ENCODE results near the gene SLC17A9. TPM values are rescaled to one million over a fixed set of nuclear protein-coding genes. Genes with fewer than 3 reads are reported as not detected.
"Not testable (repeated sequence)": the region's sequence is repeated elsewhere in the genome, so short reads cannot be mapped to it uniquely, and the experiment has no call there.

The SLC17A9 gene
- total RNA-seq, 1 donor from 2014 or later, result 7.6 TPM

DNA sequence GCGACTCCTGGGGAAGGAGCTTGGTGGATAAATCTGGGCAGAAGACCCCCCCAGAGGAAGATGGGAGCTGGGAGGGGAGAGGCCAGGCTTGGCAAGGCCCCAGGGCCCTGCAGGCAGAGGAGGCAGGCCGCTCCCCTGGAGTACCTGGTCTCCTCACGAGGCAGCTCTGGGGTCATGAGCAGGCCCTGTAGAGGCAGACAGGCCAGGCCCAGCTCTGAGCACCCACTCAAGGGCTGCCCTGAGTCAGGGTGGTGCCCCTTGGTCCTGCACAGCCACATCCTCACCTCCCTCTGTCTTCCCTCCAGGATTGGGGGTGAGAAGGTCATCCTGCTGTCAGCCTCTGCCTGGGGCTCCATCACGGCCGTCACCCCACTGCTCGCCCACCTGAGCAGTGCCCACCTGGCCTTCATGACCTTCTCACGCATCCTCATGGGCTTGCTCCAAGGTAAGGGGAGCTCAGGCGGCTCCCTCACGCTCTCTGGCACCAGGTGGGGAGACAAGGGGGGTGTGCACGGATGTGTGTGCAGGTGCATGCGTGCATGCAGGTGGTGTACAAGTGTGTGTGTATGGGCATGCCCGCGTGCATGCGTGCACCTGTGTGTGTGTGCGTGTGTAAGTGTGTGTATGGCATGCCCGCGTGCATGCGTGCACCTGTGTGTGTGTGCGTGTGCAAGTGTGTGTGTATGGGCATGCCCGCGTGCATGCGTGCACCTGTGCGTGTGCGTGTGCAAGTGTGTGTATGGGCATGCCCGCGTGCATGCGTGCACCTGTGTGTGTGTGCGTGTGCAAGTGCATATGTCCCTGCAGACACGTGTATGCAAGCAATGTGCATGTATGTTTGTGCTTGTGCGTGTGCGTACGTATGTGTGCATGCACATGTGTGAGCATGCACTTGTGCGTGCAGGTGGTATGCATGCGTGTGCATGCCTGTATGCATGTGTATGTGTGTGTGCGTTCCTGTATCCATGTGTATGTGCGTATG lies 4.9 kb downstream of the SLC17A9 start:
- intact Hi-C loops (cut with micrococcal nuclease), result no loop called here
- Mint-ChIP-seq H3K27me3 (ENCODE audit: insufficient read depth) (no peaks in the 10 kb centered on the region), H3K9me3 (no peaks in the 10 kb centered on the region), H3K27ac (no peak overlapping the region), H3K4me1 (ENCODE audit: low read depth) (peaks cover 10% of the 10 kb centered on the region), H3K36me3 (ENCODE audit: low read depth) (no peaks in the 10 kb centered on the region), H3K4me3 (no peak overlapping the region)
- DNase-seq (ENCODE audit: low spot score), result no peak

DNA sequence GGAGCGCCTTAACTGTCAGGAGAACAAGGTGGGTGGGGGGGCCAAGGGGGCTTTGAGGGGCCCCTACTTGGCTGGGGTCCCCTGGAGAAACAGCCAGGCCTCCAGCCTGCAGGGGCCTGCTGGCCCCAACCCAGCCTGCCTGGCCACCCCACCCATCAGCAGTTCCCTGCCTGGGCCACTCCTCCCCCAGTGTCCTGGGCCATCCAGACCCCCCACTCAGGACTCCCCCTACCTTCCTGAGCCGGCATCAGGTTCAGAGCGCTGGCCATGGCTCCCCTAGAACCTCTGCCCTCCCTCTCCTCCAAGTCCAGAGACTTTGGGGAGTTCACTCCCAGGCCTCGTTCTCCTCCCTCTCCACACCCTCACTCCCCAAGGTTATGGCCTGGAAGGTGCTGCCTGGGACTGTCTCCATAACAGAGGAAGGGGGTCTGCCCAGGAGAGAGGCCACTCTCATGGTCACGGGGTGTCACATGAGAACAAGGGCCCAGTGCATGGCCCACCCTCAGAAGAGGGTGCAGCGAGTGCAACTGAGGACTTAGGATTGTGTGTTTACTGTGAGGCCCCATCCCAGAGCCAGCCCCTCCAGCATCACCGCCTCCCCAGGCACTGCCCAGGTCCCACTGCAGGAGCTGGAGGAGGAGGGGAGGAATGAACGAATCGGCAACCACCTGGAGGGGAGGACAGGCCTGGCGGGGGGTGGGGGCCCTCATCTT lies 6.0 kb downstream of the SLC17A9 start:
- H3K4me1 Mint-ChIP-seq (ENCODE audit: low read depth), result peaks cover 10% of the 10 kb centered on the region
- no peaks in the 10 kb centered on the region for H3K27me3 Mint-ChIP-seq (ENCODE audit: insufficient read depth)
- DNase-seq (ENCODE audit: low spot score), result no peak
- no peaks in the 10 kb centered on the region for H3K9me3 Mint-ChIP-seq
- H3K4me3 Mint-ChIP-seq, result no peak overlapping the region
- no peaks in the 10 kb centered on the region for H3K36me3 Mint-ChIP-seq (ENCODE audit: low read depth)
- intact Hi-C loops (cut with micrococcal nuclease), result no loop called here
- H3K27ac Mint-ChIP-seq, result no peak overlapping the region

DNA sequence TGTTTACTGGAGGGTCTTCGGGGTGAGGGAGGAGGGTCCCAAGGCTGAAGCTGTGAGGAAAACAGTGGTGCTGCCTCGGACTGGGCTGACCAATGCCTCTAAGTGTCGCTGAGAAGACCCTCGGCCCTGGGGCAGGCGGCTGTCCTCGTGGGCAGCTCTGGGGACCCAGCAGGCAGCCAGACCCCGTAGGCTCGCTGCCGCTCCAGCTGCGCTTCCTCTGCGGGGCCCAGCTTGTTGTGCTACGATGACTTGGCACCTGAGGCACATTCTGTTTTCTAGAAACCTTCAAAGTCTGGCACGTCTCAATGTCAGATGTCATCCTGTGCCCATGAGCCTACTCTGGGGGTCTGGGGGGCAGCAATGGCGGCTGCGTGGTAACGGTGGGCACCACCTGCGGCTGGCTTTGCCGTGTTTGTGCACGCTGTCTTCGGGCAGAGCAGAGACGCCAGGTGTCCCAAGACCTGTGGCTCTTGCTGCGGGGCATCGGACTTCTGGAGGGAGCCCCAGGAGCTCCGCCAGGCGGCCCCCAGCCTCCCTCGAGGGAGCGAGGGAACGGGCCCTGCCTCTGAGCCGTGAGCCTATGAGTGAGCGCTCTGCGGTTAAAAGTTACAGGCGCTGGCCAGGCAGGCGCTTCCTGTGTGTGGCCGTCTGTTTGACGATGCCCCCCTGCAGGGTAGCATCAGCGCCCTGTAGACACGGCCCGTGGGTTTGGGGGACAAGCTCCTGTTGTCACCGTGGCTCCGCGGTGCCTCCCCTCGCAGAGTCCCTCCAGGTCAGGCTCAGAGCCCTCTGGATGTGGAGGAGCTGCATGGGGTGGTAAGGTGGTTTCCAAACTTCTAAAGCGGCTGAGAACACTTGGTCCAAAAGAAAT lies 6.8 kb downstream of the SLC17A9 start:
- no peak for DNase-seq (ENCODE audit: low spot score)
- Mint-ChIP-seq H3K4me3 (no peak overlapping the region), H3K4me1 (ENCODE audit: low read depth) (peaks cover 2% of the 10 kb centered on the region), H3K27me3 (ENCODE audit: insufficient read depth) (no peaks in the 10 kb centered on the region), H3K9me3 (no peaks in the 10 kb centered on the region), H3K27ac (no peak overlapping the region), H3K36me3 (ENCODE audit: low read depth) (no peaks in the 10 kb centered on the region)
- intact Hi-C loops (cut with micrococcal nuclease), result no loop called here

DNA sequence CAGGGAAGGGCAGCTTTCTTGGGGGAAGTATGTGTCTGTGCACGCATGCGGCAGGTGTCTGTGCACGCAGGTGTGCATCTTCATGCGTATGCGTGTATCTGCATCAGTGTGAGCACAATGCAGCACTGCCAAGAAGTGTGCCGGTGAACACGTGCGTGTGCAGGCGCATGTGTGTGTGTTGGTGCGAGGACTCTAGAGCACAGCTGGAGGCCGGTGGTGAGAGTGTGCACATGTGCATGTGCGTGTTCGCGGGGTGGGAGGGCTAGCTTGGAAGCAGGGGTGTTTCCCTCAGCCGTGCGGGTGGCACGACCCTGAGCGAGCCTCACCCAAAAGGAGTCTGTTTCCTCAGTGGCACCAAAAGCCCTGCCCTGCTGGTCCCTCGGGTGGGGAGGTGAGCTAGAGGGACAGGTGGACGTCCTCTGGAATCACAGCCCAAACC lies 7.5 kb downstream of the SLC17A9 start:
- DNase-seq (ENCODE audit: low spot score), result no peak
- Mint-ChIP-seq H3K9me3 (no peaks in the 10 kb centered on the region), H3K27me3 (ENCODE audit: insufficient read depth) (no peaks in the 10 kb centered on the region), H3K27ac (no peak overlapping the region), H3K4me3 (no peak overlapping the region), H3K4me1 (ENCODE audit: low read depth) (no peaks in the 10 kb centered on the region), H3K36me3 (ENCODE audit: low read depth) (no peaks in the 10 kb centered on the region)
- intact Hi-C loops (cut with micrococcal nuclease), result no loop called here

DNA sequence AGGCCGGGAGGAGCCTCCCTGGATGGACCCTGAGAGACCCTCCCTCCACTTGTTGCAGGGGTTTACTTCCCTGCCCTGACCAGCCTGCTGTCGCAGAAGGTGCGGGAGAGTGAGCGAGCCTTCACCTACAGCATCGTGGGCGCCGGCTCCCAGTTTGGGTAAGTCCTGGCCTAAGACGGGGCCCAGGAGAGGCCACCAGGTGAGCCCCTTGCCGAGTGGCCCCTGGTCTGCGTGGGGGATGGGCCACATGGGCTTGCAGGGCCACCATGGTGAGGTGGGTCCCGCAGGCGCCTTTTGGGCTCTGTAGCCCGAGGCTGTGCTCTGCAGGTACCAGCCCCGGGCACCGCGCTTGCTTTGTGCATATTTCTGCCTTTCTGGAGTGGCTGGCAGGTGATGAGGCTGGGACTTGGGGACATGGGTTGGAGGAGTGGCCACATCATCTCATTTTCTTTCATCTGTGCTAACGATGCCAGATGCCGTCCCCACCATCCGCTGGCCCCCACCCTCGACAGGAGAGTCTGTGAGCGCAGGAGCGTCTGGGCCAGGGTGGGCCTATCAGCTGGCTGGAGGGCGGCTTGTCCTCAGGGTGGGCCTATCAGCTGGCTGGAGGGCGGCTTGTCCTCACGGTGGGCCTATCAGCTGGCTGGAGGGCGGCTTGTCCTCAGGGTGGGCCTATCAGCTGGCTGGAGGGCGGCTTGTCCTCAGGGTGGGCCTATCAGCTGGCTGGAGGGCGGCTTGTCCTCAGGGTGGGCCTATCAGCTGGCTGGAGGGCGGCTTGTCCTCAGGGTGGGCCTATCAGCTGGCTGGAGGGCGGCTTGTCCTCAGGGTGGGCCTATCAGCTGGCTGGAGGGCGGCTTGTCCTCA lies 8.2 kb downstream of the SLC17A9 start:
- H3K36me3 Mint-ChIP-seq (ENCODE audit: low read depth); H3K4me1 Mint-ChIP-seq (ENCODE audit: low read depth); H3K27me3 Mint-ChIP-seq (ENCODE audit: insufficient read depth); H3K27ac Mint-ChIP-seq; H3K9me3 Mint-ChIP-seq; DNase-seq (ENCODE audit: low spot score); intact Hi-C loops (cut with micrococcal nuclease); H3K4me3 Mint-ChIP-seq: not testable (repeated sequence)

DNA sequence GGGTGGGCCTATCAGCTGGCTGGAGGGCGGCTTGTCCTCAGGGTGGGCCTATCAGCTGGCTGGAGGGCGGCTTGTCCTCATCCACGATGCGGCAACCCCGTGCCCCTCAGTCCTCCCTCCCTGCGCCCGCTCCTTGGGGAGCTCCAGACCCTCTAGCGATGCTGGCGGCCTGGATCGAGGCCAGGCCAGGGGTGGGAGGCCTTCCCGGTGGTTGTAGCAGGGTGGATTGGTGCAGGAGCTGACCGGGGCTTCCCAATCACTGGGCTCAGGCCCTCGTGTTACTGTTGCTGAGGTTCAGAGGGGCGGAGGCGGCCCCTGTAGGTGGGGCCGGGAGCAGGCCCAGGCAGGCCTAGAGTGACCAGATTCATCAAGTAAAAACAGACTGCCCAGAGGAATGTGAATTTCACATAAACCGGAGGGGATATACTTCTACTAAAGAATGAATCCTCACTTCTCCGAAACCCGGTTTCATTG lies 8.8 kb downstream of the SLC17A9 start:
- Mint-ChIP-seq H3K27ac (no peak overlapping the region), H3K27me3 (ENCODE audit: insufficient read depth) (no peaks in the 10 kb centered on the region), H3K36me3 (ENCODE audit: low read depth) (no peaks in the 10 kb centered on the region), H3K4me3 (no peak overlapping the region), H3K9me3 (no peaks in the 10 kb centered on the region), H3K4me1 (ENCODE audit: low read depth) (no peaks in the 10 kb centered on the region)
- DNase-seq (ENCODE audit: low spot score), result no peak
- intact Hi-C loops (cut with micrococcal nuclease), result no loop called here

DNA sequence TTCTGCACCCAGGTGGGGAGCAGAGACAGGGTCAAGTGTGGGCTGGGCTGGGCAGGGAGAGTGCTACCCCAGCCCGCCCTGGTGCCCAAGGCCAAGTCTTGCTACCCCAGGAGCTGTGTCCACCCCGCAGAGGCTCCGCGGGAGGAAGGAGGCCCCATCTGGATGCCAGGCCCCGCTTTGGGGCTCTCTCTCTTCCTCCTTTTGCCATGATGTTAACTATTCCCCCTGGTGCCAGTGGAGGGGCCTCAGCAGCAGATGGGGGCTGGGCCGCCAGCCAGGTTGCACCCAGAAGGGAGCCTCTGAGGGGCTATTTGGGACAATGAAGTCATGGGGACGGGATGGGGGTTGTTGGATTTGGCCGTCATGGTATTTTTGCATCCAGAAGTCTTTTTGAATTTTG lies 9.3 kb downstream of the SLC17A9 start:
- no peak overlapping the region for H3K4me3 Mint-ChIP-seq
- no peaks in the 10 kb centered on the region for H3K4me1 Mint-ChIP-seq (ENCODE audit: low read depth)
- H3K27me3 Mint-ChIP-seq (ENCODE audit: insufficient read depth), result no peaks in the 10 kb centered on the region
- no peaks in the 10 kb centered on the region for H3K9me3 Mint-ChIP-seq
- no peak for DNase-seq (ENCODE audit: low spot score)
- no peaks in the 10 kb centered on the region for H3K36me3 Mint-ChIP-seq (ENCODE audit: low read depth)
- intact Hi-C loops (cut with micrococcal nuclease), result no loop called here
- H3K27ac Mint-ChIP-seq, result no peak overlapping the region

DNA sequence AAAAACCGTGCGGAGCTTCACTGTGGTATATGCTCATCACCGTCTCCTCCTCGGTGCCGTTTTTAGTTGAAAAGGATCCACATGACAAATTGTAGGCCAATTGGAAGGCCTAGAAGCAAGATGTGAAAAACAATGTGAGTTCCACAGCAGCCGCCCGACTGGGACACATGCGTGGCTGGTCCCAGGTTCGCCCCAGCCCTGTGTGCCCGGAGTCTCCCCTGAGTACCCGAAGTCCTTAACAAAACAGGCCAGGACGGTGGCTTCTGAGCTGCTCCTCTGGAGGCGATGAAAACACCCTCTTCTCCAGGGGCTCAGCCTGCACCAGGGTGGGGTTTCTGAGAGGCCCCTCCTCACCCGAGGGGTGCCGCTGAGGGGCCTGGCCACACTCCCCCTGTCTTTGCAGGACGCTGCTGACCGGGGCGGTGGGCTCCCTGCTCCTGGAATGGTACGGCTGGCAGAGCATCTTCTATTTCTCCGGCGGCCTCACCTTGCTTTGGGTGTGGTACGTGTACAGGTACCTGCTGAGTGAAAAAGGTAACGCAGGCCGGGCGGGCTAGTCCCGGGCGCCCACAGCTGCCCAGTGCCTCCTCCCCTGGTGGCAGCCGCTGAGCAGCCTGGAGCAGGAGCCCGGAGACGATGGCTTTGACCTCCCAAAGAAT lies 9.8 kb downstream of the SLC17A9 start:
- no peaks in the 10 kb centered on the region for H3K9me3 Mint-ChIP-seq
- H3K27me3 Mint-ChIP-seq (ENCODE audit: insufficient read depth), result no peaks in the 10 kb centered on the region
- no peak overlapping the region for H3K27ac Mint-ChIP-seq
- no peaks in the 10 kb centered on the region for H3K36me3 Mint-ChIP-seq (ENCODE audit: low read depth)
- DNase-seq (ENCODE audit: low spot score), result no peak
- no peak overlapping the region for H3K4me3 Mint-ChIP-seq
- H3K4me1 Mint-ChIP-seq (ENCODE audit: low read depth), result no peaks in the 10 kb centered on the region
- intact Hi-C loops (cut with micrococcal nuclease), result no loop called here

DNA sequence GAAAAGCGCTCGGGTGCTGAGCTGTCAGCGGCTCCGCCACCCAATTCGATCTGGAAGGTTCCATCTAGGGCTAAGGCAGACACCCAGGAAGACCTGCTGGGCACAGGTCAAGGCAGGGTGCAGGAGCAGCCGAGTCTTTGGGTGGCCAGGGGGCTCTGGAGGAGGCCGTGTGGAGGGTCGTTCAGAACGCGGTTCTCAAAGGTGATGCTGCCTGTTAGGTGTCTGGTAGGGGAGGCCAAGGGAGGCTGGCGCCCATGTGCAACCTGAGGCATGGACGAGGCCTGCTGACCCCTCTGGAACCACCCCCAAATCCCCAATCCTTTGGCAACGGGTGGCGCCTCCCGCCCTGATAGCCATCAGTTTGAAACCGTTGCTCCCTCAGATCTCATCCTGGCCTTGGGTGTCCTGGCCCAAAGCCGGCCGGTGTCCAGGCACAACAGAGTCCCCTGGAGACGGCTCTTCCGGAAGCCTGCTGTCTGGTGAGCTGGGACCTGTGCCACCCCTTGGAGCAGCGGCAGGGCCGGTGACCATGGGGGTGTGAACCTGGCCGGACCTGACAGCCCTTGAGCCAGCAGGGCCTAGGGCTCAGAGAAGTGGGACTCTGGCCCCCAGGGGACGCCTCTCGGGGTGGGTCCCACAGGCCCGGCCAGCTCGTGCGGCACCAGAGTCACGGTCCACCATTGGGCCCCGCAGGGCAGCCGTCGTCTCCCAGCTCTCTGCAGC lies 10.5 kb downstream of the SLC17A9 start:
- Mint-ChIP-seq H3K9me3 (no peaks in the 10 kb centered on the region), H3K27me3 (ENCODE audit: insufficient read depth) (no peaks in the 10 kb centered on the region)
- intact Hi-C loops (cut with micrococcal nuclease), result no loop called here

DNA sequence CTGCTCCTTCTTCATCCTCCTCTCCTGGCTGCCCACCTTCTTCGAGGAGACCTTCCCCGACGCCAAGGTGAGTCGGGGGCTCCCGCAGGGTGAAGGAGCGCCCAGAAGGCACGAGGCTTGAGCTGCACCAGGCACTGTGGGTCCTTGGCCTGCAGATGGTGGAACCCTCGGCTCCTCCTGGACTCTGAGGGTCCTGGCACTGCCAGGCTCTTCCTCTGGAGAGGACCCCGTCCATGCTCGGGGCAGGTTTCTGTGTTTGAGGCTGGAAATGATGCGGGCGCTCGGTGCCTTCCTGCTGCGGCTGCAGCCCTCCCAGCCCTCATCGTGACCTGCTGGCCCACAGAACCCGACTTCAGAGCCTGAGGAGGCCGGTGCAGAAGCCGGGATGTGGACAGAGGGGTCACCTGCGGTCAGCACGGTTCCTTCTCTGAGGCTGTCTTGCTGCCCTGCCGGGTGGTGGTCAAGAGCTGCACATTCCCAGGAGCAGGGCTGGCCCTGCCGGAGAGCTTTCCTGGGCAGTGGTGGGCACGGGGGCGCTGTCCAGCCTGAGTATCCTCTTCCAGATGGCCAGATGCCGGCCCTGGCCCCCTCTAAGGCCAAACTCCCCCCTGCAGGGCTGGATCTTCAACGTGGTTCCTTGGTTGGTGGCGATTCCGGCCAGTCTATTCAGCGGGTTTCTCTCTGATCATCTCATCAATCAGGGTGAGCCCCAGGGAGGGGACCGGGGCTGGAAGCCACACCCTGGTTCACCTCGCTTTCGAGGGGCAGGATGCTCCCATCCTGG lies 11.3 kb downstream of the SLC17A9 start:
- no peaks in the 10 kb centered on the region for H3K9me3 Mint-ChIP-seq
- no peaks in the 10 kb centered on the region for H3K27me3 Mint-ChIP-seq (ENCODE audit: insufficient read depth)
- no peak overlapping the region for H3K4me3 Mint-ChIP-seq
- intact Hi-C loops (cut with micrococcal nuclease), result no loop called here
- H3K4me1 Mint-ChIP-seq (ENCODE audit: low read depth), result no peaks in the 10 kb centered on the region
- no peak for DNase-seq (ENCODE audit: low spot score)
- no peak overlapping the region for H3K27ac Mint-ChIP-seq
- H3K36me3 Mint-ChIP-seq (ENCODE audit: low read depth), result no peaks in the 10 kb centered on the region

More for the DNA sequence above, 10.5 kb downstream of the SLC17A9 start:
- H3K36me3 Mint-ChIP-seq (ENCODE audit: low read depth), result no peaks in the 10 kb centered on the region
- H3K4me3 Mint-ChIP-seq, result no peak overlapping the region
- H3K27ac Mint-ChIP-seq, result no peak overlapping the region
- H3K4me1 Mint-ChIP-seq (ENCODE audit: low read depth), result no peaks in the 10 kb centered on the region
- DNase-seq (ENCODE audit: low spot score), result no peak
